ENCODE results near the gene FNDC5. TPM values are rescaled to one million over a fixed set of nuclear protein-coding genes. Genes with fewer than 3 reads are reported as not detected.

Gene FNDC5
- total and polyA plus RNA-seq, 2 of the 13 experiments (the other 11 are each of a cell fraction or from before 2014, with no cell fraction given) = 1.4 to 3.1 TPM

DNA sequence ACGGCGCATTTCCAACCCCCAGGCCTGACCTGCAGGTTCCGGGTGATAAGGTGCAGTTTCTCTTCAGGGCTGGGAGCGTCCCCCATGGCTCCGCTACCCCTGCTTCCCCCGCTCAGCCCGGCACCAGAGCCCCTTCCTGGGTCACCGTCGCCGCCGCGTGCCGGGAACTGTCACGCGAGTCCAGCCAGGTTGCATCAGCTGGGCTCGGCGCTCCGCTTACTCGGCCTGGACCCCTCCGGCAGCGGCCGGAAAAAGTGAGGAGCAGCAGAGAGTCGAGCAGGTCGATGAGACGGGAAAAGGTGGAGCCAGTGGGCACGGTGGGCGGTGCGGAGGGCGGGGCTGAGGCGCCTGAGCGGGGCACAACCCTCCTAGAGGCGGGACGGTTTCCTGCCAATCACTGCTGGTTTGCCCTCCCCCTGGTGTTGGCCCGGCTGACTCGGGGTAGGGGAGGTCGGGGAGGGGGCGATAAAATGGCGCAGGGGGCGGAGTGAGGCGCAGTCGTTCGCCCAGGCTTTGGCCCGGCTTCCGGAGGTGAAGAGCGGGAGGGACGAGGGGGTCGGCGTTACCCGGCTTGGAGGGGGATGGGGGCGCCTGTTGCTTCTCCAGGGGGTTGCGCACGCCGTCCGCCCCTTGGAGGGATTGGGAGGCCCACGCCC is 53.4 kb downstream of the FNDC5 start, which contains the start of the genes S100PBP and YARS1 (continued):
- TF ChIP-seq, protein P1, sequence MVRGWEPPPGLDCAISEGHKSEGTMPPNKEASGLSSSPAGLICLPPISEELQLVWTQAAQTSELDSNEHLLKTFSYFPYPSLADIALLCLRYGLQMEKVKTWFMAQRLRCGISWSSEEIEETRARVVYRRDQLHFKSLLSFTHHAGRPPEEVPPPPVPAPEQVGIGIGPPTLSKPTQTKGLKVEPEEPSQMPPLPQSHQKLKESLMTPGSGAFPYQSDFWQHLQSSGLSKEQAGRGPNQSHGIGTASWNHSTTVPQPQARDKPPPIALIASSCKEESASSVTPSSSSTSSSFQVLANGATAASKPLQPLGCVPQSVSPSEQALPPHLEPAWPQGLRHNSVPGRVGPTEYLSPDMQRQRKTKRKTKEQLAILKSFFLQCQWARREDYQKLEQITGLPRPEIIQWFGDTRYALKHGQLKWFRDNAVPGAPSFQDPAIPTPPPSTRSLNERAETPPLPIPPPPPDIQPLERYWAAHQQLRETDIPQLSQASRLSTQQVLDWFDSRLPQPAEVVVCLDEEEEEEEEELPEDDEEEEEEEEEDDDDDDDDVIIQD (CRISPR knock-in tag; IDR thresholded peaks at IDR 0.05; ENCODE audit: low read depth) = peak; percentile 62; the same call in 1 of the 2 replicates
- TF ChIP-seq ZNF234 (CRISPR knock-in tag; conservative IDR thresholded peaks at IDR 0.05) (no peak), ZNF790 (CRISPR knock-in tag; IDR thresholded peaks at IDR 0.05; ENCODE audit: borderline replicate concordance) (peak; percentile 90; the same call in 1 of the 2 replicates), CEBPB (IDR thresholded peaks at IDR 0.05; ENCODE audit: borderline replicate concordance, low read depth, low read length) (peak; percentile 97), ZMYM2 (CRISPR knock-in tag; IDR thresholded peaks at IDR 0.05) (no peak), NR2F2 (IDR thresholded peaks at IDR 0.05; ENCODE audit: borderline replicate concordance, low read depth) (0 out of 2 replicates have a peak, but pooled peaks have one; percentile 12), MTF1 (CRISPR knock-in tag; IDR thresholded peaks at IDR 0.05) (peak; percentile 35; the same call in 1 of the 2 replicates), POGZ (CRISPR knock-in tag; IDR thresholded peaks at IDR 0.05) (peak; percentile 80), ZNF598 (CRISPR knock-in tag; IDR thresholded peaks at IDR 0.05; ENCODE audit: borderline replicate concordance) (peak; percentile 86), NCOA5 (CRISPR knock-in tag; IDR thresholded peaks at IDR 0.05) (no peak), HHEX (CRISPR knock-in tag; IDR thresholded peaks at IDR 0.05) (no peak), RNF2 (conservative IDR thresholded peaks at IDR 0.05; ENCODE audit: low read depth) (0 out of 2 replicates have a peak, but pooled peaks have one; percentile 59), ZNF256 (CRISPR knock-in tag; conservative IDR thresholded peaks at IDR 0.05) (0 out of 2 replicates have a peak, but pooled peaks have one; percentile 24), NR2F1 (CRISPR knock-in tag; IDR thresholded peaks at IDR 0.05) (no peak), MLLT10 (CRISPR knock-in tag; IDR thresholded peaks at IDR 0.05) (0 out of 2 replicates have a peak, but pooled peaks have one; percentile 76), RFX1 (IDR thresholded peaks at IDR 0.05) (no peak), NFE2L2 (IDR thresholded peaks at IDR 0.05; ENCODE audit: low read length) (no peak), MTA3 (CRISPR knock-in tag; IDR thresholded peaks at IDR 0.05) (no peak), SIX4 (CRISPR knock-in tag; IDR thresholded peaks at IDR 0.05) (peak; percentile 78; the same call in 1 of the 2 replicates), ZNF556 (CRISPR knock-in tag; IDR thresholded peaks at IDR 0.05; ENCODE audit: borderline replicate concordance) (peak; percentile 97; the same call in 1 of the 2 replicates), ZNF7 (CRISPR knock-in tag; IDR thresholded peaks at IDR 0.05) (no peak), AGO1 (IDR thresholded peaks at IDR 0.05; ENCODE audit: low read depth, low read length, poor library complexity, severe bottlenecking) (peak; percentile 58), MYNN (CRISPR knock-in tag; IDR thresholded peaks at IDR 0.05; ENCODE audit: low read depth) (no peak; the same call in 1 of the 2 replicates), ZNF205 (CRISPR knock-in tag; IDR thresholded peaks at IDR 0.05) (peak; percentile 86; the same call in 1 of the 2 replicates), ZNF709 (CRISPR knock-in tag; IDR thresholded peaks at IDR 0.05) (peak; percentile 83; the same call in 1 of the 2 replicates), RBFOX2 (IDR thresholded peaks at IDR 0.05; ENCODE audit: low read depth, low read length) (peak; percentile 89)
- TF ChIP-seq, protein P2, sequence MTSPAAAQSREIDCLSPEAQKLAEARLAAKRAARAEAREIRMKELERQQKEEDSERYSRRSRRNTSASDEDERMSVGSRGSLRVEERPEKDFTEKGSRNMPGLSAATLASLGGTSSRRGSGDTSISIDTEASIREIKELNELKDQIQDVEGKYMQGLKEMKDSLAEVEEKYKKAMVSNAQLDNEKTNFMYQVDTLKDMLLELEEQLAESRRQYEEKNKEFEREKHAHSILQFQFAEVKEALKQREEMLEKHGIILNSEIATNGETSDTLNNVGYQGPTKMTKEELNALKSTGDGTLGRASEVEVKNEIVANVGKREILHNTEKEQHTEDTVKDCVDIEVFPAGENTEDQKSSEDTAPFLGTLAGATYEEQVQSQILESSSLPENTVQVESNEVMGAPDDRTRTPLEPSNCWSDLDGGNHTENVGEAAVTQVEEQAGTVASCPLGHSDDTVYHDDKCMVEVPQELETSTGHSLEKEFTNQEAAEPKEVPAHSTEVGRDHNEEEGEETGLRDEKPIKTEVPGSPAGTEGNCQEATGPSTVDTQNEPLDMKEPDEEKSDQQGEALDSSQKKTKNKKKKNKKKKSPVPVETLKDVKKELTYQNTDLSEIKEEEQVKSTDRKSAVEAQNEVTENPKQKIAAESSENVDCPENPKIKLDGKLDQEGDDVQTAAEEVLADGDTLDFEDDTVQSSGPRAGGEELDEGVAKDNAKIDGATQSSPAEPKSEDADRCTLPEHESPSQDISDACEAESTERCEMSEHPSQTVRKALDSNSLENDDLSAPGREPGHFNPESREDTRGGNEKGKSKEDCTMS (CRISPR knock-in tag; conservative IDR thresholded peaks at IDR 0.05) = no peak
- TF ChIP-seq, protein P3, sequence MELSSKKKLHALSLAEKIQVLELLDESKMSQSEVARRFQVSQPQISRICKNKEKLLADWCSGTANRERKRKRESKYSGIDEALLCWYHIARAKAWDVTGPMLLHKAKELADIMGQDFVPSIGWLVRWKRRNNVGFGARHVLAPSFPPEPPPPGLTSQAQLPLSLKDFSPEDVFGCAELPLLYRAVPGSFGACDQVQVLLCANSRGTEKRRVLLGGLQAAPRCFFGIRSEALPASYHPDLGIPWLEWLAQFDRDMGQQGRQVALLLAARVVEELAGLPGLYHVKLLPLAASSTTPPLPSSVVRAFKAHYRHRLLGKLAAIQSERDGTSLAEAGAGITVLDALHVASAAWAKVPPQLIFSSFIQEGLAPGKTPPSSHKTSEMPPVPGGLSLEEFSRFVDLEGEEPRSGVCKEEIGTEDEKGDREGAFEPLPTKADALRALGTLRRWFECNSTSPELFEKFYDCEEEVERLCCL (CRISPR knock-in tag; IDR thresholded peaks at IDR 0.05; ENCODE audit: borderline replicate concordance) = peak; percentile 48; the same call in 1 of the 2 replicates
